Measurements from ENCODE around the gene RPN2.

Gene RPN2

DNA sequence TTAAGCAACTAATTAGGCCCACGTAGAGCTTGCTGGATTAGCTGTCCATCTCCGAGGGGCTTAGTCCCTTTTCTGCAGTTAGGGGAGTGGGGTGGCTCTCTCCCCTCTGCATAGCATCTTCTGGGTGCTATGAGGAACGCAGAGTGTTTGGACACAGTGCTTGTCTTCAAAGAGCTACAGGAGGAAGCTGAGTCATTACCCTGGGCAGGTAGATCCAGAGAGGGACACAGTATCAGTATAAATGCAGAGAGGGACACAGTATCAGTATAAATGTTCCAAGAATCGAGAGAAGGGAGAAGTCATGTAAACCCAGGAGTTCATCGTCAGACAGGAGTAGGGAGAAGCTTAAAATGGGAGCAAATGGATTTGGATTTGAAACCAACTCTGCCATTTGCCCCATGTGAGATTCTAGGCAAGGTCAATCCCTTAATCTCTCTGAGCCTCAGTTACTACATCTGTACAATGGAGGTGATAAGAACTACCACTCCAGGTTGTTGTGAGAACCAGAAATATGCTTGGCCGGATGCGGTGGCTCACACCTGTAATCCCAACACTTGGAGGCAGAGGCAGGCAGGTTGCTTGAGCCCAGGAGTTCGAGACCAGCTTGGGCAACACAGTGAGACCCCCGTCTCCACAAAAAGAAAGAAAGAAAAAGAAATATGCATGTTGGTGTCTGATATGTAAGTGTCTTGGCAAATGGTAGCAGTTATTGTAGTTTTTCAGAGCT, 88.0 kb downstream of the RPN2 start:
- DNase-seq (ENCODE audit: low read depth in 2 of 2) = no peak

DNA sequence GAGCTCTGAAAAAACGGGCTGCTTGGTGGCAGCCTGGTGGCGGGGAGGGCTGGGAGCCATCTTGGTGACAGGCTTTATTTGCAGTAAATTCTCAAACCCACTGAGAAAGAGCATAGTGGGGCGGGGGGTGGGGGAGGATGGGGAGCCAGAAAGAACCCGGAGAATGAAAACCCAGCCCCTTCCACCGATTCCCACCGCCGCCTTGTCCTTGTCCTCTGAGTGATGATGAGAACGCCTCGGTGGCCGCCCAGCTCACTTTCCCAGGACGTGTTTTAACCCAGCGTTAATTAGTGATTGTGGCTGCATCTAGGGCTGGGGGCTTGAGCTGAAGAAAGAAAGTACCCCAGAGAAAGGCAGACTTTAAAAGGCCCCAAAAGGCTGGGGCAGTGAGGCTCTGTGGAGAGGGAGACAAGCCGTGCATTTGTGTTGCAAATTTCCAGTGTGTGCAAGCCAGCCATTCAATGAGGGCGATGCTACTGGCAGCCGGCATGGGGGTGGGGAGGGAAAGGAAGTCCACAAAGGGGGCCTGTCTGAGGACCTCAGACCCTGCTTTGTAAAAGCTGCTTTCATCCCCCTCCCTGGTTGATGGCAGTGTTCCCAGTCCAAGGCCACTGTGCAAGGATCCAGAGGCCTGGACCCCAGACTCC, 88.7 kb downstream of the RPN2 start:
- DNase-seq (ENCODE audit: low read depth in 2 of 2) = no peak

DNA sequence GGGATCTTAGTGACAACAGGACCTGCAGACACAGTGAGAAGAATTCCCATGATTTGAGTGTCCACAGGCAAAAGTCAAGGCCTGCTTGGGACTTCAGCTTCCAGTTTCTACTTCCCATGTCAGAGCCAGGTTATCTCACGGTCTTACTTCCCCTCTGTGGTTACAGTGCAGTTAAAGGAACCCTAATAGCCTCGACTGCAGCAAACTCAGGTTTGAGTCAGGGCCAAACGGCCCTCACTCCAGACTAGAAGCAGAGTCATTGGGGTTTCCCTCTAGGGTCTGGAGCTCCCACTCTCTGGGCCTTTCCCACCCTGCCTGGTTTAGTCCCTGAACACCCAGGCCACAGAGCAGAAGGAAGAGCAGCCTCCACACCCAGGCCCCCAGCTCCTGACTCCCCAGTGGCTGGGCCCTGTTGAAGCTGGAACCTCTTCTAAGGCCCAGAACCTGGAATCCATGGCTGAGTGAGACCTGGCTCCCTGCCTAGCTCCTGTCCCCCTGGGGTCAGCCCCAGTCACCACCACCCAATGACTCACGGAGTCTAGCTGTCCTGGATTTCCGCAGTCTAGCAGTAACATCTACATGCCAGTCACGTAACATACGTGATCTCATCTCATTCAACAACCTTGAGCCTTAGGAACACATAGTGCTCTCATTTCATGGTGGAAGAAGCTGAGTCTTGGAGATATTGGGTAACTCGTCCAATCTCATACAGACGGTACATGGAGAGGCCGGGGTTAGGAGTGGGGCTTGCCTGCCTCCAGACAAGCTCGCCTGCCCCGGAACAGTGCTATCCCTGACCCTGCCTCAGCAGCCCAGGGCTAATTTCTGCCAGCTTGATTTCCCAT, 91.7 kb downstream of the RPN2 start:
- DNase-seq (ENCODE audit: low read depth in 2 of 2) = no peak

DNA sequence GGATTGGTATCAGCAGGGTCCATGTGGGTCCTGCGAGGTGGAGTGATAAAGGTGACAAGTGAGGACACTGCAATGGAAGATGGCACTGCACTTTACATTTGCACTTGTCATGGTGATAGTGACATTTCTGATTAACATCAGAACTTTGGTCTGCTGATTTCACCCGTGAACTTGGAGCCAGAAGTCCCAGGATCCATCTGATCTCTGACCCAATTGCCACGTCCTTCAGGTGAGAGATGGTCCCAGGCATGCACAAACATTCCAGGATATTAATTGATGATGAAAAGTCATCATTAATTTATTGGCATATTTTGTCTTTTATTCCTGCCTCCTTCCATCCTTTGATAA, 92.3 kb downstream of the RPN2 start:
- no peak for DNase-seq (ENCODE audit: low read depth in 2 of 2)

DNA sequence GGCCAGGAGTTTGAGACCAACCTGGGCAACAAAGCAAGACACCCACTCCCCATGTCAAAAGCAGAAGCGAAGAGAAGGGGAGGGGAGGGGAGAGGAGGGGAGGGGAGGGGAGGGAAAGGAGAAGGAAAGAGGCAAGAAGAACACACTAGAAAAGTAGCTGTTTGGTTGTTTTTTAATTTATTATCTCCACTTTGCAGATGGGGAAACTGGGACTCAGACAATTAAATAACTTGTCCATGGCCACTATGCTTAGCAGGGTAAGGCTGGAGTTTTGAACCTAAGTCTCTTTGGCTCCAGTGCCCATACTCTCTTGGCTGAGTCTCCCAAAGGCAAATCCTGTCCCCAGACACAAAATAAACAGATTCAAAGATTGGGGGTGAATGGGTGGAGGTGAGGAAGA, 94.9 kb downstream of the RPN2 start:
- no peak for DNase-seq (ENCODE audit: low read depth in 2 of 2)

DNA sequence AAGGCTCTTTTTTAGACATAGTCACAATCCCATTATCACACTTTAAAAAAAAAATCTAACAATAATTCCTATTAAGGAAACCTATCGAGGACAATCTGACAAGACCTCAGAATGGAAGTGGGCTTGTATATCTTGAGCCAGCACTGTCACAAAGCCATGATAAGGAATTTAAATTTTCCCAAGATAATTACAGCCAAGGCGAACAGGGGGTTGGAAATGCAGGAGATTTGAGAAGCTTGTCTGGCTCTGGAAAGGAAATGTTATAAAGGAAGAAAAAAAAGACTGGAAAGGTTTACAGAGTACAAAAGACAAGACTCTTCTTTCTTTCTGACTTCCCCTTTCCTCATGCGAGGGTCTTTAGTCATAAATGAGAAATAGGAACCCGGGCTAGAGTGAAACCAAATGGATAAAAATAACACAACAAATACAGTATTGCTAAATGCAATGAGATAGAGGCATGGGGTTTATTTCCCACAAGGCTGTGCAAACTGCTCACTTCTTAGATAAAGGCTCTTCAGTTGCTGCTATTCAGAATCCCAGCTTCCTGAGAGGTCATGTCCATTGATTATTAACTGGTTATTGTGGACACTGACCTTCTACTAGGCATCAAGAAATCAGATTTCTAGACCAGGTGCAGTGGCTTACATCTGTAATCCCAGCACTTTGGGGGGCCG, 95.9 kb downstream of the RPN2 start:
- no peak for DNase-seq (ENCODE audit: low read depth in 2 of 2)

DNA sequence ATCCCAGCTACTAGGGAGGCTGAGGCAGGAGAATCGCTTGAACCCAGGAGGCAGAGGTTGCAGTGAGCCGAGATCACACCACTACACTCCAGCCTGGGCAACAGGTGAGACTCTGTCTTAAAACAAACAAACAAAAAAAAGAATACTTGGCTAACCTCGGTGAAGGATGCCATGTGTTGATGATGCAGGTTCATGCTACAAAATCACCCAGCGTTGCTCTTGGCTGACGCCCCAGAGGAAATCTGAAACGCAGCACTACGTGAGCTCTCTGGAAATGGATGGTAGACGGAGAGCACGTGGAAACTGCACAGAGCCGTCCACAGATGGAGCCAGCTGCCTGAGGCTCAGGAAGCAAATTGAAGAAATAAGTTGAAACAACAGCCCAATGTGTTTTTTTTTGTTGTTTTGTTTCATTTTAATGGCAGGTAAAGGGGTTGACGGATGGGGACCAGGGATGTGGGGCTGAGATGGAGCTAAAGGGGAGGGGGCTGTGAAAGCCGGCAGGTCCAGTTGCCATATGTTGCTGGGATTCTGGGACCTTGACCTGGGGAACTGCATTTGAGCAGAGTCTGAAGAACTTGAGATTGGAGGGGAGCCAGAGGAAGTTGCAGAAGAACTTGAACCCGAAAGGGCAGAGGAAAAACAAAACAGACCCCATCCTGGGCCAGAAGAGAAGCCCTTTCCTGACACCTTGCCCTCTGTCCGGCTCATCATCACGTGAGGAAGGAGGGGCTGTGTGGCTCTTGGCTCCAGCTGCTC, 97.5 kb downstream of the RPN2 start:
- DNase-seq (ENCODE audit: low read depth in 2 of 2) = peak; percentile 41 to 45

DNA sequence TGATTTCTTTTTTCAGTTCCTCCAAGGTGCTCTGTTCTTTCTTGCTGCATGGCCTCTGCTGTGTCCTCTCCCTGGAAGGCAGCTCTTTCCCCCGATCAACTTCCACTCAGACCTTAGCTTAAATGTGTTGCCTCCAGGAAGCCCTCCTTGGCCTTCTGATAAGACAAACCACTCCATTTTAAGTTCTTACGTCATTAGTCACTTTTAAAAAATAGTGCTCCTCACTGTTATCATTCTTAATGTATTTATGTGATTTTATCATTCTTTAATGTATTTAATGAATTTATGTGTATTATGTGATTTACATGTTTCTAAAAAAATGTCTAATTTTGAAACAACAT, 98.1 kb downstream of the RPN2 start:
- DNase-seq (ENCODE audit: low read depth in 2 of 2) = no peak

DNA sequence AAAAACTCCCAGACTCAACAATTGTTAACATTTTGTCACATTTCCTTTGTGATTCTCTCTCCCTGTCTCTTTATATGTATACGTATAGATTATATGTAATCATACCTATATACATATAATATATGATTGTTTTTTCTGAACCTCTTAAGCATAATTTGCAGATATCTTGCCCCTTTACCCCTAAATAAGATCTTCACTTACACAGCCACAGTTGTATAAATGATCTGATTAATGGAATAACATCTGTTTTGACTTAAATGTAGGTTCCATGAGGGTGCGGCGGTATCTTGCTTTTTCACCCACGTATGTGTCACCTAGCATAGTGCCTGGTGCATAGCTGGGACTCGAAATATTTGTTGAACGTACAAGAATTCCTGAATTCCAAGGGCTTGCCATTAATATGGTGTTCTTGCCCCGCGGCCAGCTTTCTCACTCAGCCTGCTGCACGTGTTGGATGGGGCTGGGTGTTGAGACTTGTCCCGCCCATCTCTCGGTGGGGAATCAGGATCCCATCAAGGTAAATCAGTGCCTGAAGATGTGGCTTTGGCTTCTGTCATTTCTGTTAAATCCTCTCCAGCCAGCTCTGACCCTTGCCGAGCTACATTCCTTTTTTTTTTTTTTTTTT, 99.9 kb downstream of the RPN2 start:
- no peak for DNase-seq (ENCODE audit: low read depth in 2 of 2)

DNA sequence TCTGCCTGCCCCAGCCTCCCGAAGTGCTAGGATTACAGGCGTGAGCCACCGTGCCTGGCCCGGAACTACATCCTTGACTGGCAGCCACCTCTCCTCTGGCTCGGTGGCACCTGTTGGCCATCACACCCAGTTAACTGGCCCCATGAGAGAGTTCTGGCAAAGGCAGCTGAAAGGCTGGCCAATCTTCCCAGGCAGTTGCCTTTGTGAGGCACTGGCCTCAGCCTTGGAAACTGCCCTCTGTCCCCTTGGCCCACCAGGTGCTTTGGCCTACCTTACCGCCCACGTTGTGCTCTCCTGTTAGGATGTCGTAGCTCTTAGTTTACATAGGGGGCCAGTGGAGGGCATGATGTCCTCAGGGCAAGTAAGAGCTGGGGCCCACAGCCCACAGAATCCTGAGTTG, 100.7 kb downstream of the RPN2 start:
- no peak for DNase-seq (ENCODE audit: low read depth in 2 of 2)

DNA sequence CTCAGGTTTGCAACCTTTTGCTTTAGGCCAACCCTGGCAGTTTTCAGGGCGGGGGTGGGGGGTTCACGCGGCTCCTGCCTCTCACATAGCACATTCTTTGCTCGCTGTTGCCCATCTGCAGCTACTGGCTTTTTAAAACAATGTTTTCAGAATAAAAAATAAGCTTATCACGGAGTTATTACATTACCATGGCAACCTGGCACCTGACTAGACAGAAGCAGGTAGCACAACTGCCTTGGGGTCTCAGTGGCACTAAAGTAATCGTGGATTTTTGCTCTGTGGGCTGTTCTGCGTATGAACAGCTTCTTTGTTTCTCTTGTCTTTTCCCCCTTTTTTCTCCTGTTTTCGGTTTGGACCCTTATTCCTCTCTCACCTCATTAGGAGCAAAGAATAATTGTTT, 101.3 kb downstream of the RPN2 start:
- no peak for DNase-seq (ENCODE audit: low read depth in 2 of 2)

DNA sequence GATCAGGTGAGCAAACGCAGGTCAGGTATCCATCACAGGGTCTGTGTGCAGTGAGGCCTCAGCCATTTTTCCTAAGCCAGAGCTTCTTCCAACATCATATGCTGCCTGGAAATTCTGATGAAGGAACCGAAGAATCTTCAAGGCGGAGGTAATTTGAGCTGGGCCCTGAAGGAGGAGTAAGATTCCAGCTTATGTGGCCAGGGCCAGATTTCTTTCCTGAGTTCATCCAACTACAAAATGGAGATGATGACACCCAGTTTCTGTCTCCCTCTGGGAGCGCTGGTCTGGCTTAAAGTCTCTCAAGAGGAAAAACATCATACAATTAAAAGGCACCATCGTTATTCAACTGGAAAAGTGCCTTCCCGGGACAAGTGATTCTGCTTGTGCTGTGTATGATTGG, 103.4 kb downstream of the RPN2 start:
- DNase-seq (ENCODE audit: low read depth in 2 of 2) = peak; percentile 50 to 59

DNA sequence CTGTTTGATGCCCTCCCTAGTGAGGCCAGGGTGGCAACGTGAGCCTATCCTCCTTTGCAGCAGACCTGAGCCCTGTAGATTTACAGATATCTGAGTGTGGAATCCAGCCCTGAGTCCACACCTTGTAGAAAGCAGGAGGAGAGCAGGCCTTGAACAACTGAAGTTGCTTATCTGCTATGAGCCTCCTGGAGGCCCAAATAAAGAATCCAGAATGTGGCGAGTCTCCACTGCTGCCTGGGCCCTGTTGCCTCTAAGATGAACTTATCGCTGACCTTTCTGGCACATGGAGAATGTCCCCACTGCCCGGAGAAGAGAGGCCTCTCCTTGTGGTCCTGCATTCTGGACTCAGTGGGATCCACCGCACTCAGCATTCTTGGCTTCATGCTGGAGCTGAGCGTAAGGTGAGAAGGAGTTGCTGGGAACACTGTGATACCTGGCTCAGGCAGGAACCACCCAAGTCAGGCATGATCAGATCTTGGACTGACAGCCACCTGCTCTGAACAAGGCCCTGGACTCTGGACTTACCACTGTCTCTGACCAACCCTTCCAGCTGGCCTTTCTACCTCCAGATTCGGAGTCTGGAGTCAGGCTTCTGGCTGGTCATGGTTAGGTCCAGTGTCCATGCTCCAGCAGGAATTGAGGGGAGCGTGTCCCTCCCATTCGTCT, 104.5 kb downstream of the RPN2 start:
- DNase-seq (ENCODE audit: low read depth in 2 of 2) = no peak

DNA sequence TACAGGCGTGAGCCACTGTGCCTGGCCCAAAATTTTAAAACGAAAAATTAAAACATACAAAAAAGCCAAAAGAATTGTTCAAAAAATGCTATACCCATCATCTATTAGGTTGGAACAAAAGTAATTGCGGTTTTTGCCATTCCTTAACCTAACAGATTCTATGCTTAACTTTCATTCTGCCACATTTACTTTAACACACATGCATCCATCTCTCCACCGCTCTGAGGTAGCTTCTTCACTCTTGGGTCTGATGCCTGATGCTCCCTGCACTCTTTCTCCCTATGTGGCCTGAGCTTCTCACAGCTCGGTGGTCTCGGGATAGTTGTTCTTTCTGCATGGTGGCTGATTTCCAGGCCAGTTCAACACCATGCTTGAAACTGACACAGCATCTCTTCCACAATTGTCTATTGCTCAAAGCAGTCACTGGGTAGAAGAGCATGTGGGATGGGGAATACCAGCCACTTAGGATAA, 105.6 kb downstream of the RPN2 start:
- DNase-seq (ENCODE audit: low read depth in 2 of 2) = no peak

DNA sequence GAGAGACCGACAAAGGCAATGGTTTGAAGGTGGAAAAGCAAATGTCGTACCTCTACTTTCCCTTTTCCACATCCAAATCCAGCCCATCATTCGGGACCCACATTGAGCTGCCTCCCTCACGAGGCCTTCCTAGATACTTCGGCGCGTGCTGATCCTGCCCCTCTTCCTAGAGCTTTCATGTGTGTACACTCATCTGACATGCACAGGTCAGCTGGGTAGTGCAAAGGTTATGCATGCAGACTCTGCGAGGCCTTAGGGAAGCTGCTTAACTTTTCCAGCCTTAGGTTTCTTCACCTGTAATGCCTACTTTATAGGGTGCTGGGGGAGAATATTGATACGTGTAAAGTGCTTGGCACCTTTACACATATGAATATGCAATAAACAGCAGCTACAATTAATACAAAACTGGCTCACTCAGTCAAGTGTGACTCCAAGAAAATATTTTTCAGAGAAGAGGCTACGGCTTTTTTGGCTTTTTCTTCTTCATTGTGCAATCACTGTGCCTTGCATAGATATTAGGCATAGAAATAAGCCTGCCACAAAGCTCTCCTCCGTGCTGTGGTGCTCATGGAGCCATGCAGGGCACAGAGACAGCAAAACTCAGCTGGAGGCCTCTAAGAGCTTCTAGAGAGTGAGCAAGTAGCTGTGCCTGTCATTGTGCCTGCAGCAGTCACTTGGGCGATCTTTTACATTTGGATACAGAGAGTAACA, 106.7 kb downstream of the RPN2 start:
- DNase-seq (ENCODE audit: low read depth in 2 of 2) = no peak

DNA sequence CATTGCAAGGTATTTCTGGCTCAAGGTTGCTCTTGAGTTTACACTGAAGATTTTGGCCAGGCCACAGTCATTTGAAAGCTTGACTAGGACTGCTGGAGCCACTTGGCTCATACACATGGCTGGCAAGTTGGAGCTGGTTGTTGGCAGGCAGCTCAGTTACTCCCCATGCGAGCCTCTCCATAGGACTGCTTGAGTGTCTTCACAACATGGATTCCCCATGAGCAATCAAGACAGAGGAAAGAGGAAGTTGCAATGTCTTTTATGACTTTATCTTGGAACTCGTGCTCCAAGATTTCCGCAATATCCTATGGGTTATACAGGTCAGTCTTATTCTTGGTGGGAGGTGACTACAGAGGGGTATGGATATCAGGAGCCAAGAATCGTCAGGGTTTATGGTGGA, 109.0 kb downstream of the RPN2 start:
- no peak for DNase-seq (ENCODE audit: low read depth in 2 of 2)

DNA sequence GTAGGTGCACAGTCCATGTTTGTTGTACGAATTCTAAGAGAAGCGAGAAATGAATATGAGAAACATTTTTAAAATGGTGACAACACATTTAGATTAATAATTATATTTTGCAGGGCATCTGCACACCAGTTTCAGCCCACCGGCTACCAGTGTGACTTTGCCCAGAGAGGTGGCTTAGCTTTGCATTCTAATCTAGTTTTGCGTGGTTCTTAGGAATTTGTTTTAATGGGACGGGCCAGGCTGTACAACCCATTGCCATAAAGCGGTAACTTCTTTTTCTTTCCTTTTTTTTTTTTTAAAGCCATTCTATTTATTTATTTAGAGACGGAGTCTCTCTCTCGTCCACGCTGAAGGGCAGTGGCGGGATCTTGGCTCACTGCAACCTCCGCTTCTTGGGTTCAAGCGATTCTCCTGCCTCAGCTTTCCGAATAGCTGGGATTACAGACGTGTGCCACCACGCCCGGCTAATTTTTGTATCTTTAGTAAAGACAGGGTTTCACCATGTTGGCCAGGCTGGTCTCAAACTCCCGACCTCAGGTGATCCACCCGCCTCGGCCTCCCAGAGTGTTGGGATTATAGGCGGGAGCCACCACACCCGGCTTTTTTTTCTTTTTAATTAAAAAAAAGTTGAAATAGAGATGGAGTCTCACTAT, 111.2 kb downstream of the RPN2 start:
- DNase-seq (ENCODE audit: low read depth in 2 of 2) = no peak

All from fibroblast of skin of left biceps (primary cell).